ENCODE measurements around the gene ARHGEF4. TPM values are rescaled to one million over a fixed set of nuclear protein-coding genes. Genes with fewer than 3 reads are reported as not detected.

ARHGEF4 gene
- total and polyA plus RNA-seq, 10 of the 15 experiments (the other 5 are each of a cell fraction or from before 2014, with no cell fraction given): 0.02 to 0.24 (median 0.16) TPM; not detected in 6

DNA sequence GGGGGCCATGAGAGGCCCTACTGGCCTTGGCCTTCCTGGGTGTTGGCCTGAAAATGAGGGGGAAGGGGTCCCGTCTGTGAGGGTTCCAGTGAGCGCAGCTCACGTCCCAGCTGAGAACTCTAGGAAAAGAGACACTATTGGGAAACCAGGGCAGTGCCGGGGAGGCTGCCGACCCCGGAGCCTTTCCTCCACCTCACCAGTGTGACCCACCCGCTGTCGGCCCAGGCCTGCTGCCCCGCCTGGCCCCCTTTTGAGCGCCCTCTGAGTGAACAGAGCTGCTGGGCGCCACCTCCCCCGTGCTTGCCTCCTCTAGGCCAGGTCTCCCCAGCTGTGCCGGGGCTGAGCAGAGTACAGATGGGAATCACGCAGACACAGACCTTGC lies 17.5 kb upstream of the ARHGEF4 start:
- POLR2A ChIA-PET: interaction anchor here (0.5 kb wide), 1 partner anchor 88 kb away, joined by 3 read pairs; no protein-coding TSS in a partner anchor
- no peaks in the 10 kb centered on the region for H3K9me3 ChIP-seq (replicated peaks; ENCODE audit: control insufficient read depth, insufficient read depth, low read length)
- RAD21 ChIA-PET (ENCODE audit: unreplicated experiment): interaction anchor here (3.0 kb wide), 1 partner anchor 21 kb away, joined by 10 read pairs; no protein-coding TSS in a partner anchor
- in situ Hi-C loops (cut with MboI): no loop called here
- SMC1A ChIA-PET (ENCODE audit: uncharacterized antibody, unreplicated experiment): interaction anchor here (1.3 kb wide), 1 partner anchor 26 kb away, joined by 3 read pairs; no protein-coding TSS in a partner anchor
- no peak overlapping the region for H3K9ac ChIP-seq (ENCODE audit: control insufficient read depth, insufficient read depth, low read length)
- BruUV-seq (replicated peaks): no TSS peak
- H3K36me3 ChIP-seq (ENCODE audit: control insufficient read depth in 2 of 2, insufficient read depth in 2 of 2, low read length in 1 of 2): no peaks in the 10 kb centered on the region
- H3K4me3 ChIP-seq: no peak overlapping the region
- intact Hi-C loops (cut with micrococcal nuclease; ENCODE audit: unreplicated experiment): no loop called here
- DNase-seq (ENCODE audit: low read depth, low spot score) (no peak), FAIRE-seq (no peak), ATAC-seq (no peak)
- CTCF ChIA-PET: no interaction called here
- H3K79me2 ChIP-seq (ENCODE audit: control insufficient read depth, insufficient read depth, low read length): no peaks in the 10 kb centered on the region
- H3K27ac ChIP-seq (ENCODE audit: control insufficient read depth, insufficient read depth): no peak overlapping the region
- WGBS (ENCODE audit: insufficient coverage, insufficient replicate concordance, low lambda C conversion rate, missing lambda C conversion rate): 70% methylated on average over 14 of the region's 14 CpGs
- H4K20me1 ChIP-seq (ENCODE audit: control insufficient read depth, insufficient read depth): no peaks in the 10 kb centered on the region
- H3K27me3 ChIP-seq (replicated peaks in 1 of 2; ENCODE audit: control insufficient read depth in 2 of 2, insufficient read depth in 2 of 2, low read length in 1 of 2): no peaks in the 10 kb centered on the region
- no peak overlapping the region for H3K4me2 ChIP-seq (ENCODE audit: control insufficient read depth, insufficient read depth)
- H3K4me1 ChIP-seq (ENCODE audit: control insufficient read depth, insufficient read depth, low read length): peaks cover 9% of the 10 kb centered on the region
- no peak overlapping the region for H2AFZ ChIP-seq (ENCODE audit: control insufficient read depth, low read depth, low read length)
- TF ChIP-seq NR2C1 (IDR thresholded peaks at IDR 0.05): no peak
- no peak for TF ChIP-seq FOXK2 (IDR thresholded peaks at IDR 0.05)
- TF ChIP-seq CHD4 (IDR thresholded peaks at IDR 0.05): no peak
- TF ChIP-seq HDAC2 (IDR thresholded peaks at IDR 0.05): no peak
- TF ChIP-seq, protein P1, sequence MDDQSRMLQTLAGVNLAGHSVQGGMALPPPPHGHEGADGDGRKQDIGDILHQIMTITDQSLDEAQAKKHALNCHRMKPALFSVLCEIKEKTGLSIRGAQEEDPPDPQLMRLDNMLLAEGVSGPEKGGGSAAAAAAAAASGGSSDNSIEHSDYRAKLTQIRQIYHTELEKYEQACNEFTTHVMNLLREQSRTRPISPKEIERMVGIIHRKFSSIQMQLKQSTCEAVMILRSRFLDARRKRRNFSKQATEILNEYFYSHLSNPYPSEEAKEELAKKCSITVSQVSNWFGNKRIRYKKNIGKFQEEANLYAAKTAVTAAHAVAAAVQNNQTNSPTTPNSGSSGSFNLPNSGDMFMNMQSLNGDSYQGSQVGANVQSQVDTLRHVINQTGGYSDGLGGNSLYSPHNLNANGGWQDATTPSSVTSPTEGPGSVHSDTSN (IDR thresholded peaks at IDR 0.05; ENCODE audit: insufficient replicate concordance, low read depth, low read length): no peak
- TF ChIP-seq ASH2L (IDR thresholded peaks at IDR 0.05; ENCODE audit: borderline replicate concordance, low read depth): no peak
- TF ChIP-seq CREM (IDR thresholded peaks at IDR 0.05; ENCODE audit: low read depth): no peak
- TF ChIP-seq KLF5 (IDR thresholded peaks at IDR 0.05; ENCODE audit: partially characterized antibody): no peak
- no peak for TF ChIP-seq EGR1 (IDR thresholded peaks at IDR 0.05; ENCODE audit: borderline replicate concordance in 1 of 2, low read depth in 2 of 2, low read length in 2 of 2)
- no peak for TF ChIP-seq SUPT20H (IDR thresholded peaks at IDR 0.05; ENCODE audit: borderline replicate concordance, control insufficient read depth, low read depth, low read length)
- TF ChIP-seq, protein P2, sequence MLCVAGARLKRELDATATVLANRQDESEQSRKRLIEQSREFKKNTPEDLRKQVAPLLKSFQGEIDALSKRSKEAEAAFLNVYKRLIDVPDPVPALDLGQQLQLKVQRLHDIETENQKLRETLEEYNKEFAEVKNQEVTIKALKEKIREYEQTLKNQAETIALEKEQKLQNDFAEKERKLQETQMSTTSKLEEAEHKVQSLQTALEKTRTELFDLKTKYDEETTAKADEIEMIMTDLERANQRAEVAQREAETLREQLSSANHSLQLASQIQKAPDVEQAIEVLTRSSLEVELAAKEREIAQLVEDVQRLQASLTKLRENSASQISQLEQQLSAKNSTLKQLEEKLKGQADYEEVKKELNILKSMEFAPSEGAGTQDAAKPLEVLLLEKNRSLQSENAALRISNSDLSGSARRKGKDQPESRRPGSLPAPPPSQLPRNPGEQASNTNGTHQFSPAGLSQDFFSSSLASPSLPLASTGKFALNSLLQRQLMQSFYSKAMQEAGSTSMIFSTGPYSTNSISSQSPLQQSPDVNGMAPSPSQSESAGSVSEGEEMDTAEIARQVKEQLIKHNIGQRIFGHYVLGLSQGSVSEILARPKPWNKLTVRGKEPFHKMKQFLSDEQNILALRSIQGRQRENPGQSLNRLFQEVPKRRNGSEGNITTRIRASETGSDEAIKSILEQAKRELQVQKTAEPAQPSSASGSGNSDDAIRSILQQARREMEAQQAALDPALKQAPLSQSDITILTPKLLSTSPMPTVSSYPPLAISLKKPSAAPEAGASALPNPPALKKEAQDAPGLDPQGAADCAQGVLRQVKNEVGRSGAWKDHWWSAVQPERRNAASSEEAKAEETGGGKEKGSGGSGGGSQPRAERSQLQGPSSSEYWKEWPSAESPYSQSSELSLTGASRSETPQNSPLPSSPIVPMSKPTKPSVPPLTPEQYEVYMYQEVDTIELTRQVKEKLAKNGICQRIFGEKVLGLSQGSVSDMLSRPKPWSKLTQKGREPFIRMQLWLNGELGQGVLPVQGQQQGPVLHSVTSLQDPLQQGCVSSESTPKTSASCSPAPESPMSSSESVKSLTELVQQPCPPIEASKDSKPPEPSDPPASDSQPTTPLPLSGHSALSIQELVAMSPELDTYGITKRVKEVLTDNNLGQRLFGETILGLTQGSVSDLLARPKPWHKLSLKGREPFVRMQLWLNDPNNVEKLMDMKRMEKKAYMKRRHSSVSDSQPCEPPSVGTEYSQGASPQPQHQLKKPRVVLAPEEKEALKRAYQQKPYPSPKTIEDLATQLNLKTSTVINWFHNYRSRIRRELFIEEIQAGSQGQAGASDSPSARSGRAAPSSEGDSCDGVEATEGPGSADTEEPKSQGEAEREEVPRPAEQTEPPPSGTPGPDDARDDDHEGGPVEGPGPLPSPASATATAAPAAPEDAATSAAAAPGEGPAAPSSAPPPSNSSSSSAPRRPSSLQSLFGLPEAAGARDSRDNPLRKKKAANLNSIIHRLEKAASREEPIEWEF (IDR thresholded peaks at IDR 0.05; ENCODE audit: insufficient replicate concordance, low read depth, low read length): no peak
- TF ChIP-seq, protein P3, sequence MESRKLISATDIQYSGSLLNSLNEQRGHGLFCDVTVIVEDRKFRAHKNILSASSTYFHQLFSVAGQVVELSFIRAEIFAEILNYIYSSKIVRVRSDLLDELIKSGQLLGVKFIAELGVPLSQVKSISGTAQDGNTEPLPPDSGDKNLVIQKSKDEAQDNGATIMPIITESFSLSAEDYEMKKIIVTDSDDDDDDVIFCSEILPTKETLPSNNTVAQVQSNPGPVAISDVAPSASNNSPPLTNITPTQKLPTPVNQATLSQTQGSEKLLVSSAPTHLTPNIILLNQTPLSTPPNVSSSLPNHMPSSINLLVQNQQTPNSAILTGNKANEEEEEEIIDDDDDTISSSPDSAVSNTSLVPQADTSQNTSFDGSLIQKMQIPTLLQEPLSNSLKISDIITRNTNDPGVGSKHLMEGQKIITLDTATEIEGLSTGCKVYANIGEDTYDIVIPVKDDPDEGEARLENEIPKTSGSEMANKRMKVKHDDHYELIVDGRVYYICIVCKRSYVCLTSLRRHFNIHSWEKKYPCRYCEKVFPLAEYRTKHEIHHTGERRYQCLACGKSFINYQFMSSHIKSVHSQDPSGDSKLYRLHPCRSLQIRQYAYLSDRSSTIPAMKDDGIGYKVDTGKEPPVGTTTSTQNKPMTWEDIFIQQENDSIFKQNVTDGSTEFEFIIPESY (IDR thresholded peaks at IDR 0.05): no peak
- TF ChIP-seq PAX8 (IDR thresholded peaks at IDR 0.05): no peak
- TF ChIP-seq, protein P4, sequence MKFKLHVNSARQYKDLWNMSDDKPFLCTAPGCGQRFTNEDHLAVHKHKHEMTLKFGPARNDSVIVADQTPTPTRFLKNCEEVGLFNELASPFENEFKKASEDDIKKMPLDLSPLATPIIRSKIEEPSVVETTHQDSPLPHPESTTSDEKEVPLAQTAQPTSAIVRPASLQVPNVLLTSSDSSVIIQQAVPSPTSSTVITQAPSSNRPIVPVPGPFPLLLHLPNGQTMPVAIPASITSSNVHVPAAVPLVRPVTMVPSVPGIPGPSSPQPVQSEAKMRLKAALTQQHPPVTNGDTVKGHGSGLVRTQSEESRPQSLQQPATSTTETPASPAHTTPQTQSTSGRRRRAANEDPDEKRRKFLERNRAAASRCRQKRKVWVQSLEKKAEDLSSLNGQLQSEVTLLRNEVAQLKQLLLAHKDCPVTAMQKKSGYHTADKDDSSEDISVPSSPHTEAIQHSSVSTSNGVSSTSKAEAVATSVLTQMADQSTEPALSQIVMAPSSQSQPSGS (IDR thresholded peaks at IDR 0.05; ENCODE audit: low read length): no peak
- no peak for TF ChIP-seq STAT1 (conservative IDR thresholded peaks at IDR 0.05)
